WTC11 (cell line): ENCODE measurements around the gene EEF2K. TPM values are rescaled to one million over a fixed set of nuclear protein-coding genes. Genes with fewer than 3 reads are reported as not detected.

ENCODE experiments used
- ATAC-seq: fragments of 200-7000 bp; cut with Tn5 transposase; 2 replicates; pipeline ENCODE4 v1.10.0; 2021; ENCODE audit warnings: mild to moderate bottlenecking, moderate library complexity
- CTCF ChIA-PET: fragments of 300-600 bp; sonication (Branson Sonifier 250); formaldehyde crosslinking; loops from one replicate; lab custom pipeline; 2021; ENCODE audit warnings: antibody characterized with exemption; lab: Charles Lee
- POLR2A ChIA-PET: fragments of 350-600 bp; sonication (Branson Sonifier 250); formaldehyde crosslinking; loops from one replicate; lab custom pipeline; 2021; ENCODE audit warnings: antibody characterized with exemption; lab: Charles Lee
- DNase-seq: peaks from one replicate; pipeline ENCODE4 v3.0.0; 2021; ENCODE audit warnings: low spot score
- H3K27ac Mint-ChIP-seq: 2 replicates; pipeline ENCODE4 v1.8.0; 2021; ENCODE audit warnings: mixed read lengths
- H3K27me3 Mint-ChIP-seq: 2 replicates; pipeline ENCODE4 v1.8.0; 2021; ENCODE audit warnings: low read depth, mild to moderate bottlenecking, moderate library complexity, mixed read lengths
- H3K36me3 Mint-ChIP-seq: 2 replicates; pipeline ENCODE4 v1.8.0; 2021; ENCODE audit warnings: mixed read lengths
- H3K4me1 Mint-ChIP-seq: 2 replicates; pipeline ENCODE4 v1.8.0; 2022; ENCODE audit warnings: mixed read lengths
- H3K4me3 Mint-ChIP-seq: 2 replicates; pipeline ENCODE4 v1.8.0; 2021; ENCODE audit warnings: mild to moderate bottlenecking, moderate library complexity, mixed read lengths
- H3K9me3 Mint-ChIP-seq: 2 replicates; pipeline ENCODE4 v1.8.0; 2021; ENCODE audit warnings: mixed read lengths
- CBFB ChIP-seq: sonication (generic); formaldehyde crosslinking; IDR thresholded peaks from 2 replicates; pipeline ENCODE4 v1.8.1; 2022; ENCODE audit warnings: mild to moderate bottlenecking, low read depth, missing genetic modification reagents
- E2F1 ChIP-seq: sonication (generic); formaldehyde crosslinking; IDR thresholded peaks from 2 replicates; pipeline ENCODE4 v1.8.0; 2022; ENCODE audit warnings: mild to moderate bottlenecking, missing genetic modification reagents
- ESRRA ChIP-seq: sonication (generic); formaldehyde crosslinking; IDR thresholded peaks from 2 replicates; pipeline ENCODE4 v1.8.1; 2022; ENCODE audit warnings: mild to moderate bottlenecking, missing genetic modification reagents, borderline replicate concordance
- FOXJ3 ChIP-seq: sonication (generic); formaldehyde crosslinking; IDR thresholded peaks from 2 replicates; pipeline ENCODE4 v1.9.0; 2021; ENCODE audit warnings: missing genetic modification reagents, mild to moderate bottlenecking, borderline replicate concordance
- FOXK1 ChIP-seq: sonication (generic); formaldehyde crosslinking; IDR thresholded peaks from 2 replicates; pipeline ENCODE4 v1.8.0; 2022; ENCODE audit warnings: mild to moderate bottlenecking, moderate library complexity, missing genetic modification reagents
- GABPB1 ChIP-seq: sonication (generic); formaldehyde crosslinking; IDR thresholded peaks from 2 replicates; pipeline ENCODE4 v1.8.1; 2023; ENCODE audit warnings: mild to moderate bottlenecking, missing genetic modification reagents
- GRHL2 ChIP-seq: fragments of 250-450 bp; sonication (Bioruptor Pico); IDR thresholded peaks from 2 replicates; pipeline ENCODE4 v1.8.0; 2022; ENCODE audit warnings: mild to moderate bottlenecking, moderate library complexity; ENCODE audit not compliant: insufficient replicate concordance, severe bottlenecking
- JUN ChIP-seq: sonication (generic); formaldehyde crosslinking; IDR thresholded peaks from 2 replicates; pipeline ENCODE4 v1.8.0; 2023; ENCODE audit warnings: mild to moderate bottlenecking, missing genetic modification reagents
- NR3C1 ChIP-seq: sonication (generic); formaldehyde crosslinking; conservative IDR thresholded peaks from 2 replicates; pipeline ENCODE4 v1.8.1; 2023; ENCODE audit warnings: low read depth, mild to moderate bottlenecking, missing genetic modification reagents
- SOX15 ChIP-seq: fragments of 250-450 bp; sonication (Bioruptor Pico); IDR thresholded peaks from 2 replicates; pipeline ENCODE4 v1.9.0; 2021; ENCODE audit warnings: mild to moderate bottlenecking
- TCF7 ChIP-seq: sonication (generic); formaldehyde crosslinking; IDR thresholded peaks from 2 replicates; pipeline ENCODE4 v1.8.0; 2022; ENCODE audit warnings: mild to moderate bottlenecking, low read depth, missing genetic modification reagents, moderate library complexity
- TEAD1 ChIP-seq: sonication (generic); formaldehyde crosslinking; IDR thresholded peaks from 2 replicates; pipeline ENCODE4 v1.8.0; 2022; ENCODE audit warnings: mild to moderate bottlenecking, missing genetic modification reagents
- TP53 ChIP-seq: sonication (generic); formaldehyde crosslinking; IDR thresholded peaks from 2 replicates; pipeline ENCODE4 v1.8.1; 2023; ENCODE audit warnings: mild to moderate bottlenecking, missing genetic modification reagents
- ZBTB21 ChIP-seq: sonication (generic); formaldehyde crosslinking; IDR thresholded peaks from 2 replicates; pipeline ENCODE4 v1.8.1; 2023; ENCODE audit warnings: mild to moderate bottlenecking, missing genetic modification reagents, borderline replicate concordance
- ZNF232 ChIP-seq: sonication (generic); formaldehyde crosslinking; IDR thresholded peaks from 2 replicates; pipeline ENCODE4 v1.8.0; 2022; ENCODE audit warnings: mild to moderate bottlenecking, missing genetic modification reagents
- ZNF263 ChIP-seq: sonication (generic); formaldehyde crosslinking; IDR thresholded peaks from 2 replicates; pipeline ENCODE4 v1.8.1; 2022; ENCODE audit warnings: low read depth, mild to moderate bottlenecking, moderate library complexity, missing genetic modification reagents
- ZNF396 ChIP-seq: fragments of 250-450 bp; sonication (Bioruptor Pico); IDR thresholded peaks from 2 replicates; pipeline ENCODE4 v1.8.0; 2021; ENCODE audit warnings: mild to moderate bottlenecking, moderate library complexity, borderline replicate concordance
- ZNF416 ChIP-seq: fragments of 250-450 bp; sonication (Bioruptor Pico); IDR thresholded peaks from 2 replicates; pipeline ENCODE4 v1.9.0; 2021; ENCODE audit warnings: mild to moderate bottlenecking, inconsistent platforms
- ZNF423 ChIP-seq: fragments of 250-450 bp; sonication (Bioruptor Pico); IDR thresholded peaks from 2 replicates; pipeline ENCODE4 v2.1.2; 2022; ENCODE audit warnings: mild to moderate bottlenecking, moderate library complexity
- total RNA-seq: library from RNA; stranded (reverse); gene quantifications from 3 replicates; pipeline ENCODE4 v1.2.3, GENCODE V29; 2021
- TF ChIP-seq, protein P1 (sequence below): fragments of 200-600 bp; IDR thresholded peaks from 2 replicates; pipeline ENCODE4 v1.8.0; 2022; ENCODE audit warnings: antibody characterized with exemption
- TF ChIP-seq, protein P2 (sequence below): fragments of 250-450 bp; sonication (Bioruptor Pico); IDR thresholded peaks from 2 replicates; pipeline ENCODE4 v1.8.0; 2021; ENCODE audit warnings: mild to moderate bottlenecking
- TF ChIP-seq, protein P3 (sequence below): sonication (generic); formaldehyde crosslinking; conservative IDR thresholded peaks from 2 replicates; pipeline ENCODE4 v1.8.1; 2022; ENCODE audit warnings: mild to moderate bottlenecking, missing genetic modification reagents
- TF ChIP-seq, protein P4 (sequence below): sonication (generic); formaldehyde crosslinking; IDR thresholded peaks from 2 replicates; pipeline ENCODE4 v1.8.1; 2023; ENCODE audit warnings: mild to moderate bottlenecking, missing genetic modification reagents
- TF ChIP-seq, protein P5 (sequence below): fragments of 250-450 bp; sonication (Bioruptor Pico); IDR thresholded peaks from 2 replicates; pipeline ENCODE4 v1.9.0; 2021; ENCODE audit warnings: mild to moderate bottlenecking

The EEF2K gene
- total RNA-seq, 1 experiment from 2014 or later: 26.7 TPM

DNA sequence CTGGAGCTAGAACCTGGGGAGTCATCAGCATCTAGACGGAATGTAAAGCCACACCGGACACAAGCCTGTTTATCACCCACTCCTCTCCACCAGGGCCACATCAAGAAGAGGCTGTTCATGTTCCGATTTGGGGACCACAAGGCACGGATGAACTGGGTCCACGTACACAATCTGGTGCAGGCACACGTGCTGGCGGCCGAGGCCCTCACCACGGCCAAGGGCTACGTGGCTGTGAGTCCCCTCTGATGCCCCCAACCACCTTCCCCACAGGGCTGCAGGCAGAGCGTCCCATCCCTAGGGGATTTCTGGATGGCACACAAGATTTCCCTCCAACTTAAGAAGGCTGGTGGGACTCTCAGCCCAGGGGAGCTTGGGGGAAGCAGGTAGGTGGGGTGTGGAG is 24.7 kb upstream of the EEF2K start:
- no peak overlapping the region for H3K4me3 Mint-ChIP-seq
- POLR2A ChIA-PET: no interaction called here
- DNase-seq (no peak), ATAC-seq (no peak)
- no peaks in the 10 kb centered on the region for H3K9me3 Mint-ChIP-seq
- H3K27me3 Mint-ChIP-seq: no peaks in the 10 kb centered on the region
- TF ChIP-seq TCF7 (CRISPR knock-in tag) (no peak), FOXJ3 (CRISPR knock-in tag) (no peak), TEAD1 (CRISPR knock-in tag) (no peak), ZBTB21 (no peak), NR3C1 (CRISPR knock-in tag) (no peak), FOXK1 (CRISPR knock-in tag) (no peak), E2F1 (CRISPR knock-in tag) (no peak), ZNF396 (no peak)
- TF ChIP-seq, protein P1, sequence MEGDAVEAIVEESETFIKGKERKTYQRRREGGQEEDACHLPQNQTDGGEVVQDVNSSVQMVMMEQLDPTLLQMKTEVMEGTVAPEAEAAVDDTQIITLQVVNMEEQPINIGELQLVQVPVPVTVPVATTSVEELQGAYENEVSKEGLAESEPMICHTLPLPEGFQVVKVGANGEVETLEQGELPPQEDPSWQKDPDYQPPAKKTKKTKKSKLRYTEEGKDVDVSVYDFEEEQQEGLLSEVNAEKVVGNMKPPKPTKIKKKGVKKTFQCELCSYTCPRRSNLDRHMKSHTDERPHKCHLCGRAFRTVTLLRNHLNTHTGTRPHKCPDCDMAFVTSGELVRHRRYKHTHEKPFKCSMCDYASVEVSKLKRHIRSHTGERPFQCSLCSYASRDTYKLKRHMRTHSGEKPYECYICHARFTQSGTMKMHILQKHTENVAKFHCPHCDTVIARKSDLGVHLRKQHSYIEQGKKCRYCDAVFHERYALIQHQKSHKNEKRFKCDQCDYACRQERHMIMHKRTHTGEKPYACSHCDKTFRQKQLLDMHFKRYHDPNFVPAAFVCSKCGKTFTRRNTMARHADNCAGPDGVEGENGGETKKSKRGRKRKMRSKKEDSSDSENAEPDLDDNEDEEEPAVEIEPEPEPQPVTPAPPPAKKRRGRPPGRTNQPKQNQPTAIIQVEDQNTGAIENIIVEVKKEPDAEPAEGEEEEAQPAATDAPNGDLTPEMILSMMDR: no peak
- TF ChIP-seq, protein P2, sequence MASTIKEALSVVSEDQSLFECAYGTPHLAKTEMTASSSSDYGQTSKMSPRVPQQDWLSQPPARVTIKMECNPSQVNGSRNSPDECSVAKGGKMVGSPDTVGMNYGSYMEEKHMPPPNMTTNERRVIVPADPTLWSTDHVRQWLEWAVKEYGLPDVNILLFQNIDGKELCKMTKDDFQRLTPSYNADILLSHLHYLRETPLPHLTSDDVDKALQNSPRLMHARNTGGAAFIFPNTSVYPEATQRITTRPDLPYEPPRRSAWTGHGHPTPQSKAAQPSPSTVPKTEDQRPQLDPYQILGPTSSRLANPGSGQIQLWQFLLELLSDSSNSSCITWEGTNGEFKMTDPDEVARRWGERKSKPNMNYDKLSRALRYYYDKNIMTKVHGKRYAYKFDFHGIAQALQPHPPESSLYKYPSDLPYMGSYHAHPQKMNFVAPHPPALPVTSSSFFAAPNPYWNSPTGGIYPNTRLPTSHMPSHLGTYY (CRISPR knock-in tag): no peak
- TF ChIP-seq, all 79 proteins: peak for 0
- peaks cover 3% of the 10 kb centered on the region; the same call in 1 of the 2 replicates for H3K4me1 Mint-ChIP-seq
- no peaks in the 10 kb centered on the region for H3K36me3 Mint-ChIP-seq
- CTCF ChIA-PET: interaction anchor here (1.0 to 1.6 kb wide), 2 partner anchors 9 to 126 kb away, joined by 3 to 4 read pairs; no protein-coding TSS in a partner anchor
- no peak overlapping the region for H3K27ac Mint-ChIP-seq

DNA sequence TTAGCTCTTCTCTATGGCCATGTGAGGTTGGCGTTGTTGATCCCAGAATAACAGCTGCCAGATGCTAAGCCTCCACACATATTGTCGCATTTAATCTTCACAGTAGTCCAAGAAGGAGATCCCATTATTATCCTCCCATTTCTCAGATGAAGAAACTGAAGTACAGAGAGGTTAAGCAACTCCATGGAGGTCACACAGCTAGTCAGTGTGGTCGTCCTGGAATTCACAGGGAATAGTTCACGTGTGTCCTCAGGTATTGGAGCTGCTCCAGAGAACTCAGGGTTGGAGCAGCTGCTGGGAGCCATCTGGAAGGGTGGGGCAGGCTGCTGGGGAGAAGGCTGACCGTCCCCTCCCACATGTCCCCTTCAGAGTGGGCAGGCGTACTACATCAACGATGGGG is 24.2 kb upstream of the EEF2K start:
- no peaks in the 10 kb centered on the region for H3K9me3 Mint-ChIP-seq
- POLR2A ChIA-PET: no interaction called here
- TF ChIP-seq TEAD1 (CRISPR knock-in tag) (no peak), JUN (CRISPR knock-in tag) (no peak), ZNF416 (CRISPR knock-in tag) (no peak), FOXK1 (CRISPR knock-in tag) (no peak), ZNF232 (no peak), ZNF396 (no peak), ZNF423 (CRISPR knock-in tag) (no peak), FOXJ3 (CRISPR knock-in tag) (no peak), TP53 (CRISPR knock-in tag) (no peak), SOX15 (no peak), GRHL2 (CRISPR knock-in tag) (no peak), ESRRA (CRISPR knock-in tag) (no peak), ZNF263 (no peak), GABPB1 (CRISPR knock-in tag) (no peak), CBFB (CRISPR knock-in tag) (no peak)
- TF ChIP-seq, protein P1: no peak
- TF ChIP-seq, protein P3, sequence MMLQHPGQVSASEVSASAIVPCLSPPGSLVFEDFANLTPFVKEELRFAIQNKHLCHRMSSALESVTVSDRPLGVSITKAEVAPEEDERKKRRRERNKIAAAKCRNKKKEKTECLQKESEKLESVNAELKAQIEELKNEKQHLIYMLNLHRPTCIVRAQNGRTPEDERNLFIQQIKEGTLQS (CRISPR knock-in tag): no peak
- TF ChIP-seq, protein P4, sequence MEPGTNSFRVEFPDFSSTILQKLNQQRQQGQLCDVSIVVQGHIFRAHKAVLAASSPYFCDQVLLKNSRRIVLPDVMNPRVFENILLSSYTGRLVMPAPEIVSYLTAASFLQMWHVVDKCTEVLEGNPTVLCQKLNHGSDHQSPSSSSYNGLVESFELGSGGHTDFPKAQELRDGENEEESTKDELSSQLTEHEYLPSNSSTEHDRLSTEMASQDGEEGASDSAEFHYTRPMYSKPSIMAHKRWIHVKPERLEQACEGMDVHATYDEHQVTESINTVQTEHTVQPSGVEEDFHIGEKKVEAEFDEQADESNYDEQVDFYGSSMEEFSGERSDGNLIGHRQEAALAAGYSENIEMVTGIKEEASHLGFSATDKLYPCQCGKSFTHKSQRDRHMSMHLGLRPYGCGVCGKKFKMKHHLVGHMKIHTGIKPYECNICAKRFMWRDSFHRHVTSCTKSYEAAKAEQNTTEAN: no peak
- TF ChIP-seq, protein P5, sequence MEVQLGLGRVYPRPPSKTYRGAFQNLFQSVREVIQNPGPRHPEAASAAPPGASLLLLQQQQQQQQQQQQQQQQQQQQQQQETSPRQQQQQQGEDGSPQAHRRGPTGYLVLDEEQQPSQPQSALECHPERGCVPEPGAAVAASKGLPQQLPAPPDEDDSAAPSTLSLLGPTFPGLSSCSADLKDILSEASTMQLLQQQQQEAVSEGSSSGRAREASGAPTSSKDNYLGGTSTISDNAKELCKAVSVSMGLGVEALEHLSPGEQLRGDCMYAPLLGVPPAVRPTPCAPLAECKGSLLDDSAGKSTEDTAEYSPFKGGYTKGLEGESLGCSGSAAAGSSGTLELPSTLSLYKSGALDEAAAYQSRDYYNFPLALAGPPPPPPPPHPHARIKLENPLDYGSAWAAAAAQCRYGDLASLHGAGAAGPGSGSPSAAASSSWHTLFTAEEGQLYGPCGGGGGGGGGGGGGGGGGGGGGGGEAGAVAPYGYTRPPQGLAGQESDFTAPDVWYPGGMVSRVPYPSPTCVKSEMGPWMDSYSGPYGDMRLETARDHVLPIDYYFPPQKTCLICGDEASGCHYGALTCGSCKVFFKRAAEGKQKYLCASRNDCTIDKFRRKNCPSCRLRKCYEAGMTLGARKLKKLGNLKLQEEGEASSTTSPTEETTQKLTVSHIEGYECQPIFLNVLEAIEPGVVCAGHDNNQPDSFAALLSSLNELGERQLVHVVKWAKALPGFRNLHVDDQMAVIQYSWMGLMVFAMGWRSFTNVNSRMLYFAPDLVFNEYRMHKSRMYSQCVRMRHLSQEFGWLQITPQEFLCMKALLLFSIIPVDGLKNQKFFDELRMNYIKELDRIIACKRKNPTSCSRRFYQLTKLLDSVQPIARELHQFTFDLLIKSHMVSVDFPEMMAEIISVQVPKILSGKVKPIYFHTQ (CRISPR knock-in tag): no peak
- TF ChIP-seq, all 79 proteins: peak for 0
- Mint-ChIP-seq H3K36me3 (no peaks in the 10 kb centered on the region), H3K27me3 (no peaks in the 10 kb centered on the region), H3K27ac (no peak overlapping the region; the same call in 1 of the 2 replicates), H3K4me3 (no peak overlapping the region), H3K4me1 (peaks cover 3% of the 10 kb centered on the region; the same call in 1 of the 2 replicates)
- no peak for ATAC-seq
- DNase-seq: no peak
- CTCF ChIA-PET: interaction anchor here (1.0 to 1.6 kb wide), 3 partner anchors 9 to 126 kb away, joined by 3 to 4 read pairs (median 3); no protein-coding TSS in a partner anchor
